Left kidney (tissue), 8 donors: ENCODE results near the gene RNASE3. TPM values are rescaled to one million over a fixed set of nuclear protein-coding genes. Genes with fewer than 3 reads are reported as not detected.
"Not testable (repeated sequence)": the region's sequence is repeated elsewhere in the genome, so short reads cannot be mapped to it uniquely, and the experiment has no call there.

Experiments
- DNase-seq: peaks from one replicate; pipeline ENCODE4 v3.0.0-alpha.2; 2013
- long read RNA-seq, 8 donors: transcript quantifications; one replicate each; lab custom pipeline, GENCODE V29; 2026
- polyA plus RNA-seq: library from polyadenylated mRNA; unstranded; fragments of 120-200 nt; gene quantifications from one replicate; pipeline ENCODE4 v1.2.1, GENCODE V29; 2013; ENCODE audit not compliant: insufficient read length

RNASE3 gene
- polyA plus RNA-seq, result 1.2 TPM
- long read RNA-seq, donor 1, partial matches to known transcripts, result 0 of 1 reads
- long read RNA-seq, donor 1, other reads (novel, unspliced or antisense), result 0 of 1 reads
- long read RNA-seq, donor 2, result 0 reads
- long read RNA-seq, donor 3, result 0 reads
- long read RNA-seq, donor 4, result 0 reads
- long read RNA-seq, donor 5, result 0 reads
- long read RNA-seq, donor 6, partial matches to known transcripts, result 0 of 1 reads
- long read RNA-seq, donor 6, other reads (novel, unspliced or antisense), result 0 of 1 reads
- long read RNA-seq, donor 7, result 0 reads
- long read RNA-seq, donor 8, result 0 reads

GRCh38 chr14:20891126-20891825 lies at the start of gene RNASE3:
TSS of gene RNASE3 (plus strand) at chr14:20891385. CDS start at chr14:20891687, 302 bp downstream.
- DNase-seq, result not testable (repeated sequence)

DNA sequence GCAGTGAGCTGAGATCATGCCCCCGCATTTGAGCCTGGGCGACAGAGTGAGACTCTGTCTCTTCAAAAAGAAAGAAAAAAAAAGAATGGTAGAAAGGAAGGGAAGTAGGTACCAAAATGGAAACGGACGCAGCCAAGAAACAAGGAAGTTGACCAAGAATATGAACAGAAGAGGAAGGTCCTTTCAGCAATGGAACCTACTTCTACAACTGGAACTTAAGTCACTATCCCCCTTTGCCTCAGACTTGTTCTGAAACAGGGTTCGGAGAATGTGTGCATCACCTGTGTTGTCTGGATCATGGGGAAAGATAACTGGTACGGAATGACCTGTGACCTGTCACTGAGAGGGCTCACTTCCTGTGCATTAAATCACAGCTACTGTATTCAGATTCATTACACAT lies 44.6 kb upstream of the RNASE3 start:
- no peak for DNase-seq

- no peak for DNase-seq
These were observed 42.8 kb upstream of the RNASE3 start for GRCh38 chr14:20848316-20848954.

DNA sequence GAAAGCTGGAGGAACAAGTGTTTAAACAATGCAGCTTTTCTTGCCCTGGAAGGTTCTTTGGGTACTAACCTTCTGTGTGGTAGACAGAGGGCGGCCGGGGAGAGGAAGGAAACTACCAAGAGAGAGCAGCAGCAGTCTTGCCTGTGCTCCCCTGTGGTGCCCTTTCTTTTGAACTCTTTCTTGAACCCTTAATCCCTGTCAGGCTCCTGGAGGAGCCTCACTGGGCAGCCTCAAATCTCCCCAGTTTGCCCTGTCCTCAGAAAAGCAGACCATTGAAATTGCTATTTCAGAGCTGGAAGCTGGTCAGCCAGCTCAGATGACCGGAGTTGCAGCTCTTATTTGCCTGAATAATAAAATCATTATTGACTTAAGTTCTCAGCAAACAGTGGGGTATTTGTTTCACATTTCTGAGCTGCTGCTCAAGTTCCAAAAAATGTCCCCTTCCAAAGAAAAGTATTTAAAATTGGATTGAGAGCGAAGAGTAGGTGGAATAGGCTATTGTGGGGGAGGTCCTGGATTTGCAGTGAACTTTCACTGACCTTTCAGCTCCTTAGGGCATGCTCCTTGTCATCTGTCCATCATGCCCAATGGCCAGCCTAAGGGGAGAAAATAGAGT lies 42.1 kb upstream of the RNASE3 start:
- no peak for DNase-seq

- DNase-seq, result no peak
These were observed 38.1 kb upstream of the RNASE3 start for GRCh38 chr14:20853042-20853441.

DNA sequence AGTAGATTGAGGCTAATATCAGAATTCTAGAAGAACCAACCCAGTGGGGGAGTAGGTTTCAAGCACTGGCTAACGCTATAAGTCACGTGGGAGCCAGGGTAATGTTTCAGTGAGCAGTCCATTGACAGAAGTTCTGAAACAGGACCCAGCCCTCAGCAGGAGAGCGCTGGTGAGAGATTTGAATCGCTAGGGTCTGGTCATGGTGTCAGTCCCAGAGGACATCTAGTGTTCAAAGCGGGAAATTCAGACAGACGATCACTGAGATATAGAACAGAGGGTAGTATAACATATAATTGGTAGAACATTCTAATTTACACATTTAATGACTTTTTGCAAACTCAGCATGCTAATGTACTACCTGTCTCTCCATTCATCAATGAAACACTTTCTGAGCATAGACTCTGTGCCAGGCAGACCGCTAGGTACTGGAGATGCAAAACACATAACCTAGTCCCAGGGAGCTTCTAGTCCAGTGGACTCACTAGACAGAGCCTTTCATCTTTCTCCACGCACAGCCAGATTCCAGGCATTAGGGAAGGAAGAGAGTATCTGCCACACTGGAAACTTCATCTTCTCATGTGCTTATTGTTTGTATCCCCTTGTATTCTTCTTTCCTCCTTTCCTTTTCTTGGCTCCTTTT lies 35.4 kb upstream of the RNASE3 start:
- DNase-seq, result peak; percentile 81

GRCh38 chr14:20857207-20857606 lies 34.0 kb upstream of the RNASE3 start:
- DNase-seq, result no peak

- DNase-seq, result peak; percentile 38
These were observed 33.4 kb upstream of the RNASE3 start for GRCh38 chr14:20857630-20858261.

GRCh38 chr14:20866194-20866593 lies 25.0 kb upstream of the RNASE3 start:
- no peak for DNase-seq

GRCh38 chr14:20866963-20867362 lies 24.2 kb upstream of the RNASE3 start:
- no peak for DNase-seq

- peak; percentile 63 for DNase-seq
These were observed 17.6 kb upstream of the RNASE3 start for GRCh38 chr14:20873370-20874177.

GRCh38 chr14:20877016-20877415 lies 14.2 kb upstream of the RNASE3 start:
- no peak for DNase-seq

- DNase-seq, result no peak
These were observed 12.5 kb upstream of the RNASE3 start for GRCh38 chr14:20878695-20879094.

- not testable (repeated sequence) for DNase-seq
These were observed 10.0 kb upstream of the RNASE3 start for GRCh38 chr14:20881229-20881628.

DNA sequence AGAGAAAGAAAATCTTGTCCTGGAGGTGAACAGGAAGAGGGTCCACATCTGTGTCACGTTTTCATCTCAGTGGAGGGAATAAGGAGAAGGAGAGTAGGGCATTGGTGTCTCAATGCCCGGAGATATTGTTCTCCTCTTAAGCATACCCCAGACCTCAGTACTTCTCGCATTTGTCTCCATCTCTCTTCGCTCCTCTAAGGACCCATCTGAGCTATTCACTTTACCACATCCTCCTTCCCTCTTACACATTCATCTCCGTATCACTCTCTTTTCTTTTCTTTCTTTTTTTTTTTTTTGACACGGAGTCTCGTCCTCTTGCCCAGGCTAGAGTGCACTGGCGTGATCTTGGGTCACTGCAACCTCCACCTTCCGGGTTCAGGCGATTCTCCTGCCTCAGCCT lies 8.4 kb upstream of the RNASE3 start:
- not testable (repeated sequence) for DNase-seq

DNA sequence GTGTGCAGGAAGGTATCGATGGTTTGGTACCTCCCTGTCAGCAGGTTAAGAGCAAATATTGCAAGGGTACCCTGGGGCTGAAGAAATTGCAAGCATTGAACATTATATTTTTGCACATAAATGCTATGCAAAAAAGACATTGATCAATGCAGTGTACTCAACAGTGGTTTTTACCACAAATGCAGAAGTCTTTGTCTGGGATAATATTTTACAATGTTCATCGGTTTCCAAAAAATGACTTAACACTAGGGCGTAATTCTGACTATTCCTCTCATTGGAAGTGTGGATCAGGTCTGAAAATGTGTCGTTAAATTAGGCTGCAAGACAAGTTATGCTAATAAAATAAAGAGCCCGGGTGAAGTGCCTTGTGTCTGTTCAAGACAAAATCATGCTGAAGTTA lies 2.8 kb upstream of the RNASE3 start:
- DNase-seq, result not testable (repeated sequence)

DNA sequence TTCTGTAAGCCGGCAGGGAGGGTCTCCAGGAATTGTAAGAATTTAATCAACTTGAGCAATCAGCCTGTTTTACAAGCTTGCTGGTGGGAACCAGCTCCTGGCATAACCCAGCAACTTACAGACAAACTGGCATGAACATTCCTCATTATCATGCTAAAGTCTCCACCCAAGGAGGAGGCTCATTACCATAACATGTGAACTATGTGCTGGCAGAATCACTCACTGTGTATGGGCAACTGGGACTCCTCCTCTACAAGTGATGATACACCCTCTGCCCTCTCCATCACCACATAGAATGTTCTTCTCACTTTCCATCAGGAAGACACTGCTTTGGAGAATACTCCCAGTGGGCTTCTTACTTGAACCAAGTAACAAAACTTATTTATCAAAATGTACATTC lies 4.1 kb downstream of the RNASE3 start:
- DNase-seq, result not testable (repeated sequence)

- no peak for DNase-seq
These were observed 13.3 kb downstream of the RNASE3 start for GRCh38 chr14:20904393-20905029.

GRCh38 chr14:20905676-20906075 lies 14.5 kb downstream of the RNASE3 start:
- no peak for DNase-seq

DNA sequence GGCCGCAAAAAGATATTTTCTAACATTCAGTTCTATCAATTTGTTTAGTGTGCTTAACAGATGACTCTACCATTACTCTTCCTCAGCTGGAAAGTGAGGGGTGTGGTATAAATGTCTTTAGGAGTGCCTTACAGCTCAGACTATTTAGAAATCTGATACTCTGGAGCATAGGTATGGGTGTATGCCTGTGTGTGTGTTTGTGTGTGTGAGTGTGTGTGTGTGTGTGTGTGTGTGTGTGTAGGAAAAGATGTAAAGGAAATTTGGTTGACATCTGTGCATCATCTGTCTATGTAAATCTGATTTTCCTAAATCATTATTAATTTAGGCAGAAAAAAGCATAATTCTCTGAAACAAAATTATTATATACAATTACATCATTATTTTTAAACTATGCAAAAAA lies 16.0 kb downstream of the RNASE3 start:
- no peak for DNase-seq
